Mucosa of descending colon (tissue), 3 donors: ENCODE measurements around the gene RNF4. TPM values are rescaled to one million over a fixed set of nuclear protein-coding genes. Genes with fewer than 3 reads are reported as not detected.
A peak's percentile ranks its signal among the peaks of the same experiment; 100 is the strongest.

Experiments
- ATAC-seq: fragments of 200-7000 bp; cut with Tn5 transposase; one replicate; pipeline ENCODE4 v1.9.1; 2020; ENCODE audit warnings: mild to moderate bottlenecking, moderate library complexity
- DNase-seq, 3 donors: peaks; one replicate each; pipeline ENCODE4 v3.0.0-alpha.2; 2020
- H3K36me3 ChIP-seq: fragments of 200-600 bp; one replicate; pipeline ENCODE4 v1.8.0; 2021; ENCODE audit warnings: low read depth, mild to moderate bottlenecking
- H3K4me1 ChIP-seq: fragments of 200-600 bp; one replicate; pipeline ENCODE4 v1.8.0; 2021; ENCODE audit warnings: low read depth, mild to moderate bottlenecking
- H3K4me3 ChIP-seq: fragments of 200-600 bp; one replicate; pipeline ENCODE4 v1.8.0; 2021; ENCODE audit warnings: mild to moderate bottlenecking
- H3K9me3 ChIP-seq: fragments of 200-600 bp; one replicate; pipeline ENCODE4 v1.8.0; 2021; ENCODE audit warnings: mild to moderate bottlenecking
- CTCF ChIP-seq: fragments of 200-600 bp; IDR thresholded peaks from one replicate; pipeline ENCODE4 v1.8.0; 2022; ENCODE audit warnings: antibody characterized with exemption, mild to moderate bottlenecking
- intact Hi-C, 2 donors: fragments of 100-400 bp; cut with DNase I in 1 of 2; cut with micrococcal nuclease in 1 of 2; formaldehyde crosslinking; loops; one replicate each; pipeline versions ENCODE4 v1.11.0 to v1.11.1; 2022; cut with DNase I, micrococcal nuclease
- total RNA-seq, 3 donors: library from RNA; stranded (reverse); fragmentation: NEBNext Ultra II Directional in 2 of 3; extraction: Animal tissue kit (Norgen Biotek cat#: 25700) in 2 of 3; gene quantifications; one replicate each; pipeline versions ENCODE4 v1.2.1 to v1.2.4, GENCODE V29; 2021 to 2023
- donor health status: DM: no; HTN: no; CAD: no; lungs with moderate emphysema.
- donor health status: DM: no; HTN: no; CAD: no.
- donor health status: DM: no; HTN: yes; CAD: no.

The RNF4 gene
- total RNA-seq, 3 donors from 2014 or later: 48.0 to 55.1 (median 51.9) TPM

- Histone ChIP-seq H3K36me3 (no peaks in the 10 kb centered on the region), H3K4me3 (no peak overlapping the region), H3K4me1 (peaks cover 6% of the 10 kb centered on the region), H3K9me3 (no peaks in the 10 kb centered on the region)
- intact Hi-C loops: loop anchor here in 1 of 2 donors (10.0 kb wide), 1 partner anchor 233 kb away; no protein-coding TSS in a partner anchor
- ATAC-seq (peak; percentile 25), DNase-seq (peak in 1 of 3 donors; percentile 41)
- no peak for TF ChIP-seq CTCF
Observed at GRCh38 chr4:2457481-2458295, 11.2 kb upstream of the RNF4 start.

- DNase-seq (peak in 1 of 3 donors; percentile 49), ATAC-seq (no peak)
- intact Hi-C loops: loop anchor here in 1 of 2 donors (10.0 kb wide), 1 partner anchor 234 kb away; no protein-coding TSS in a partner anchor
- Histone ChIP-seq H3K36me3 (no peaks in the 10 kb centered on the region), H3K9me3 (no peaks in the 10 kb centered on the region), H3K4me3 (no peak overlapping the region), H3K4me1 (peaks cover 10% of the 10 kb centered on the region)
- TF ChIP-seq CTCF: no peak
Observed at GRCh38 chr4:2458546-2459491, 10.1 kb upstream of the RNF4 start.

DNA sequence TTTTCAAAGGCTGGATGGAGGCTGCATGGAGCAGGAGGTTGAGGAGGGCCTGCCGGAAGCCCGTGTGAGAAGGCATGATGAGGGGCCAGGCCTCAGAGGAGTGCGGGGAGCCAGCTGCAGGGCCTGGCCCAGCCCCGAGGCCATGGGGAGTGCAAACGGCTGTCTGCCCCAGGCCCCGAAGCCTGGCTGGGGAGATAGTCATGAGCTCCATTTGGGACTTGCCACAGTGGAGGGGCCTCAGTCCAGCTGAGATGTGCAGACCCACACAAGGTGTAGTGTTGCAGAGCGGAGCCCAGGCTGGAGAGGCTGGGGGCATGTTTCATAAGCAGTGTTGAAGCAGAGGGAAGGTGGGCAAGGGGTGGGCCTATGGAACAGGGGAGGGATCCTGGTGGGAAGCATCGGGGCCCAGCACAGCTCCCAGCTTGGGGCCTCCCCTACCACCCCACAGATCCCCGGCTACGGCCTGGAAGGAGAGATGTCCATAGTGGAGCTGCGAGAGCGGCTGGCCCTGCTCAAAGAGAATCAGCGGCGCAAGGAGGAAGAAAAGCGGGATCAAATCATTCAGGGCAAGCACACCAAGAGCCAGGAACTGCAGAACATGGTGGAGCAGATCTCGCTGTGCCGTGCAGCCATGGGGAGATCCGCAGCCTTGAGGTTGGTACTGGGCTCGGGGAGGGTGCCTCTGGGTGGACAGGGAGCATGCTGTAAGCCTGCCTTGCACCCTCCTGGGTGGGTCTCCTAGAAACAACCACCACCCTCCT, 9.1 kb upstream of the RNF4 start:
- Histone ChIP-seq H3K9me3 (no peaks in the 10 kb centered on the region), H3K36me3 (no peaks in the 10 kb centered on the region), H3K4me3 (no peak overlapping the region), H3K4me1 (peaks cover 10% of the 10 kb centered on the region)
- DNase-seq: peak in 1 of 3 donors; percentile 25
- no peak for ATAC-seq
- intact Hi-C loops: loop anchor here in 1 of 2 donors (10.0 kb wide), 1 partner anchor 235 kb away; no protein-coding TSS in a partner anchor
- no peak for TF ChIP-seq CTCF

DNA sequence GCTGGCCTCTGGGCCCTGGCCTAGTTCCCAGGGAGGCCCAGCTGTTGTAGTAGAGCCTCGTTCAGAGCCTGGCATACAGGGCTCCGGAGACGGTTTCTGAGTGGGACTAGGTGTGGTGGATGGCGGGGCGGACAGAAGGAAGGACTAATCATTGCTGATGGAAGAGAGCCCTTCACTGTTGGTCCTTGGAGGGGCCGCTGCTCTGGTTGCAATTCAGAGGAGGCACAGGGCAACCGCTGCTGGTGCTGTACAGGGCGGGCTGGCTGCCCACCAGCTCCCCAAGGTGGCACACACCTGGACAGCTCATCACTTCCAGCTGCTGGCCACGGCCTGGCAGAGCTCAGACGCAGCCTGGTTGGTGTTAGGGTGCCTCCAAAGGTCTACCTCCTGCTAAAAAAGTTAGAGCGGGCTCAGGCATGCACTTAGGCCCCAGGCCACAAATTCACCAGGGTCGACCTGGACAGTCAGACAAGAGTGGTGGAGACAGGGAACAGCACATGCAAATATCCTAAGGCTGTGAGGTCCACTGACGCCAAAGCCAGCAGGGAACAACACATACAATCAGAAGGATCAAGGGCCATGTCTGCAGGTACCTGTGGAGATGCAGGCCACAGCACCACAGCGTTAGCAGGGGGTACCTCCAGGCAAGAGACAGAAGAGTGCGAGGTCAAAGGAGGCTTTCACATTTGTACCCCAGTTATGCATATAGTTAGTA, 7.5 kb upstream of the RNF4 start:
- no peaks in the 10 kb centered on the region for H3K9me3 ChIP-seq
- no peak overlapping the region for H3K4me3 ChIP-seq
- intact Hi-C loops: no loop called here
- TF ChIP-seq CTCF: no peak
- DNase-seq: no peak
- H3K4me1 ChIP-seq: peaks cover 10% of the 10 kb centered on the region
- ATAC-seq: no peak
- no peaks in the 10 kb centered on the region for H3K36me3 ChIP-seq
